Gastrocnemius medialis (tissue), 4 donors: Measurements from ENCODE around the gene COL4A6. TPM values are rescaled to one million over a fixed set of nuclear protein-coding genes. Genes with fewer than 3 reads are reported as not detected.

ENCODE experiments used
- ATAC-seq, 2 donors: fragments of 150-250 bp; one replicate each; pipeline ENCODE4 v1.9.1; 2016
- DNase-seq, 2 donors: peaks; one replicate each; pipeline ENCODE4 v3.0.0-alpha.2; 2019
- H3K27ac ChIP-seq, 4 donors: fragments of 200-600 bp; sonication (generic); 1 replicate in 1 of 4; 2 replicates in 3 of 4; pipeline ENCODE4 v1.5.1; 2016 to 2018; ENCODE audit warnings: mild to moderate bottlenecking in 2 of 4, moderate library complexity in 1 of 4
- H3K27me3 ChIP-seq, 3 donors: fragments of 200-600 bp; sonication (generic) in 2 of 3; 1 replicate in 1 of 3; 2 replicates in 2 of 3; pipeline versions ENCODE4 v1.5.1 to v1.6.0; 2016 to 2019; ENCODE audit warnings: mild to moderate bottlenecking in 1 of 3, moderate library complexity in 1 of 3
- H3K36me3 ChIP-seq, 2 donors: fragments of 200-600 bp; sonication (generic) in 1 of 2; one replicate each; pipeline ENCODE4 v1.5.1; 2017 to 2018
- H3K4me1 ChIP-seq, 2 donors: fragments of 200-600 bp; sonication (generic) in 1 of 2; one replicate each; pipeline ENCODE4 v1.5.1; 2016 to 2017; ENCODE audit warnings: mild to moderate bottlenecking in 2 of 2
- H3K4me3 ChIP-seq, 4 donors: fragments of 200-600 bp; sonication (generic) in 3 of 4; 1 replicate in 1 of 4; 2 replicates in 3 of 4; pipeline ENCODE4 v1.5.1; 2016 to 2019; ENCODE audit warnings: mild to moderate bottlenecking in 2 of 4
- H3K9me3 ChIP-seq, 3 donors: fragments of 200-600 bp; sonication (generic) in 2 of 3; 1 replicate in 1 of 3; 2 replicates in 2 of 3; pipeline ENCODE4 v1.5.1; 2016 to 2019
- CTCF ChIP-seq, 5 experiments: fragments of 450-650 bp in 3 of 5; fragments of 200-600 bp in 2 of 5; sonication (generic) in 2 of 5; IDR thresholded peaks in 4 of 5; conservative IDR thresholded peaks in 1 of 5; 1 replicate in 4 of 5; 2 replicates in 1 of 5; pipeline ENCODE4 v1.5.1; 2016 to 2019; ENCODE audit warnings: antibody characterized with exemption in 5 of 5, mild to moderate bottlenecking in 3 of 5, moderate library complexity in 3 of 5
- POLR2A ChIP-seq, 2 donors: fragments of 450-650 bp; IDR thresholded peaks; one replicate each; pipeline ENCODE4 v1.6.1; 2017; ENCODE audit warnings: antibody characterized with exemption in 2 of 2, mild to moderate bottlenecking in 2 of 2, moderate library complexity in 2 of 2
- in situ Hi-C, 4 donors: fragments of 200-750 bp; cut with MboI; loops; one replicate each; pipeline versions ENCODE4 v1.15.0 to v1.8.0; 2017; ENCODE audit warnings: low sequenced_read_pairs in 4 of 4
- intact Hi-C: fragments of 100-400 bp; cut with DNase I; formaldehyde crosslinking; loops from one replicate; pipeline ENCODE4 v1.15.1; 2023; ENCODE audit warnings: low total_unique reads
- total RNA-seq, 4 donors: library from RNA; depleted of rRNA; stranded (reverse); fragments of >200 nt; gene quantifications; one replicate each; pipeline versions ENCODE4 v1.1.0 to v1.2.3, GENCODE V29; 2016

COL4A6 gene
- total RNA-seq, 4 donors from 2014 or later, result 0.42 to 1.4 (median 0.81) TPM

GRCh38 chrX:108250654-108251579 lies 187.3 kb downstream of the COL4A6 start:
- Histone ChIP-seq H3K4me3 (no peak overlapping the region), H3K36me3 (no peaks in the 10 kb centered on the region), H3K27ac (no peak overlapping the region), H3K27me3 (peaks cover 0 to 3% (median 0%) of the 10 kb centered on the region in 3 donors), H3K9me3 (peaks cover 0 to 3% (median 0%) of the 10 kb centered on the region in 3 donors), H3K4me1 (no peaks in the 10 kb centered on the region)
- ATAC-seq (no peak), DNase-seq (no peak)
- in situ Hi-C loops, result no loop called here
- TF ChIP-seq POLR2A (IDR thresholded peaks at IDR 0.05) (no peak), CTCF (IDR thresholded peaks at IDR 0.05 in 4 of 5, conservative IDR thresholded peaks at IDR 0.05 in 1 of 5) (no peak)
- intact Hi-C loops, result no loop called here

GRCh38 chrX:108246304-108246954 lies 191.8 kb downstream of the COL4A6 start:
- H3K9me3 ChIP-seq, result no peaks in the 10 kb centered on the region
- ATAC-seq, result no peak
- no peak overlapping the region for H3K27ac ChIP-seq

GRCh38 chrX:108245462-108245861 lies 192.8 kb downstream of the COL4A6 start:
- in situ Hi-C loops, result no loop called here
- intact Hi-C loops, result no loop called here
- Histone ChIP-seq H3K27me3 (peaks cover 0 to 3% (median 0%) of the 10 kb centered on the region in 3 donors), H3K27ac (no peak overlapping the region), H3K36me3 (no peaks in the 10 kb centered on the region), H3K9me3 (no peaks in the 10 kb centered on the region), H3K4me3 (no peak overlapping the region), H3K4me1 (no peaks in the 10 kb centered on the region)
- no peak for TF ChIP-seq CTCF (IDR thresholded peaks at IDR 0.05 in 4 of 5, conservative IDR thresholded peaks at IDR 0.05 in 1 of 5)
- TF ChIP-seq POLR2A (IDR thresholded peaks at IDR 0.05), result no peak
- DNase-seq, result no peak
- ATAC-seq, result no peak

More at GRCh38 chrX:108246304-108246954, 191.8 kb downstream of the COL4A6 start:
- peaks cover 0 to 3% (median 0%) of the 10 kb centered on the region in 3 donors for H3K27me3 ChIP-seq
- intact Hi-C loops (no loop called here), in situ Hi-C loops (no loop called here)
- DNase-seq, result no peak
- no peaks in the 10 kb centered on the region for H3K4me1 ChIP-seq
- no peak for TF ChIP-seq CTCF (IDR thresholded peaks at IDR 0.05 in 4 of 5, conservative IDR thresholded peaks at IDR 0.05 in 1 of 5)
- H3K4me3 ChIP-seq, result no peak overlapping the region
- no peaks in the 10 kb centered on the region for H3K36me3 ChIP-seq

GRCh38 chrX:108235986-108236385 lies 202.2 kb downstream of the COL4A6 start:
- in situ Hi-C loops (no loop called here), intact Hi-C loops (no loop called here)
- TF ChIP-seq CTCF (IDR thresholded peaks at IDR 0.05 in 4 of 5, conservative IDR thresholded peaks at IDR 0.05 in 1 of 5), result no peak
- Histone ChIP-seq H3K36me3 (no peaks in the 10 kb centered on the region), H3K27ac (no peak overlapping the region), H3K9me3 (no peaks in the 10 kb centered on the region), H3K4me1 (no peaks in the 10 kb centered on the region), H3K27me3 (peaks cover 0 to 3% (median 0%) of the 10 kb centered on the region in 3 donors), H3K4me3 (no peak overlapping the region)
- DNase-seq (no peak), ATAC-seq (no peak)
